Pons (tissue), 1 donor: ENCODE results near the gene ERBB4.
"Not testable (repeated sequence)": the region's sequence is repeated elsewhere in the genome, so short reads cannot be mapped to it uniquely, and the experiment has no call there.

Experiments used
- DNase-seq: peaks from one replicate; pipeline ENCODE4 v3.0.0-alpha.2; 2016; ENCODE audit warnings: low spot score

ERBB4 gene

DNA sequence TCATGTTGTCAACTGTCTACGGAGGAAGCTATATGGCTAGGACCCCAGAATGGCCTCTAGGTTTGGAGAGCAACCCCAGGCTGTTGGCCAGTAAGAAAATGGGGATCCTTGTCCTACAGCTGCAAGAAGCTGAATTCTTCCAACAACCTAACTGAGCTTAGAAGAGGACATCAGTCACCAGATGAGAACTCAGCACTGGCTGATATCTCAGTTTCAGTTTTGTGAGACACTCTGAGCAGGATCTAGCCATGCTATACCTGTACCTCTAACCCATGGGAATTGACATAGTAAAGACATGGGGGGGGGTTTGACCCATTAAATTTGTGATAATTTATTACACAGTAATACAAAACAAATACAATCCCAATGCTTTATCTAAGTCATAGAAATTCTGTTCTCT lies 312.5 kb downstream of the ERBB4 start:
- DNase-seq = no peak

DNA sequence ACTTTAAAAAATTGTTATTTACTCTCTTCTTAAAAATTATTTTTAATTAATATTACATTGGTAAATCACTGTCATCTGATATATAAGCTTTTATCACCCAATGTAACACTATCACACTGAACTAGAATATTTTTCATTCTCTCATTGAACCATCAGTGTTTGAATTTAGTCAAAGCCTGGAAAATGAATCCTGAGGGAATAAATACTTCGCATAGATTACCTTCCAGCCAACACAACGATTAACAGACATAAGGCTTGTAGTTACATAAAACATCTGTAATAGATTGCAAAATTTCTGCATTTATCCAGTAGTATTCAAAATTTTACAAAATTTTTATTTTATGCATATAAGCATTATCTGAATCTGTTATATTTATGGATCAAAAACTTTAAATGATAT lies 314.9 kb downstream of the ERBB4 start:
- no peak for DNase-seq

DNA sequence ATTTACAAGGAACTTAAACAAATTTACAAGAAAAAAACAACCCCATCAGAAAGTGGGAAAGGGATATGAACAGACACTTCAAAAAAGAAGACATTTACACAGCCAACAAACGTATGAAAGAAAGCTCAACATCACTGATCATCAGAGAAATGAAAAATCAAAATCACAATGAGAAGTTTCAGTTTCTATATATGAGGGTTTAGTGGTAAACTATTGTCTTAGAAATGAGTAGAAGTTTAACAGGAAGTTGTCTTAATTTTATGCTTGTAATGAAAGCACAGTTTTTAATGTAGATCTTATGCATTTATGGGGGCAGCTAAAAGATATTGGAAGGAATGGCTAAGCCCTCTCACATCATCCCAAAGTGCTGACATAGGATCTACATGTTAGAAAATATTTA lies 325.4 kb downstream of the ERBB4 start:
- DNase-seq = no peak

DNA sequence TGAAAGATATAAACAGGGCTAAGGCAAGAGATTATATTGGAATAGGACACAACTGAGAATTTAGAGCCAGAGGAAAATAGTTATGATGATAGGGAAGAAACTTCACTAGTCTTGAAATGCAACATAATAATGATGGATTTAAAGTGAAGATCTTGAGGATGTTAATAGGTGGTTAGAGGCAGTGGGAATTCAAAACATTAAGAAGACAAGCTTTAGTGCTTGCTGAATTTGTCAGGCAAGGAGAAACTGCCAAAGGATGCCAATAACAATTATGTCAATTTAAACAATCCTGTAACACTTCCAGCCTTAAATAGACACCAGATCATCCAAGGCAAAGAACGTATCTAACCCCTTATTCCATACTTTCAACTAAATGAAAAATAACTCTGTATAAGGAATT lies 330.1 kb downstream of the ERBB4 start:
- DNase-seq = no peak

- no peak for DNase-seq
These were observed 340.8 kb downstream of the ERBB4 start for GRCh38 chr2:212197776-212198175.

- no peak for DNase-seq
These were observed 343.0 kb downstream of the ERBB4 start for GRCh38 chr2:212195626-212196025.

GRCh38 chr2:212194396-212194795 lies 344.2 kb downstream of the ERBB4 start:
- DNase-seq = no peak

GRCh38 chr2:212193803-212194202 lies 344.8 kb downstream of the ERBB4 start:
- no peak for DNase-seq

DNA sequence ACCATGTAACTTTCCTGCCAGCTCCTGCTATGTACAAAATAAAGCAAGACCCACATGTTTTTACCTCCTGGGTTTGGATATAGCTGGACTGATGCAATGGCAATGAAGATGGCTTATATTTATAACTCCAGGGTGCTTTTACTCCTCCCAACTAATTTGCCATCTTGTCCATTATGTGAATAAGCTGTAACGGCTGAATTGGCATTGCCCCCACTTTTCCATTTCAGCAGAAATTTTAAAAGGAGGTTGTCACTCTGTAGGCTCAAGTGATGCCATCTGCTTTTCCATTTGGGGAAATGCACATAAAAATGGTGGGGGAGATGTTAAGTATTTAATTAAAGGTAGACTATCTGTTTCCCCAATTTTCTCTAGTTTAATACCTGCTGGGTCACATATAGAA lies 345.5 kb downstream of the ERBB4 start:
- DNase-seq = no peak

DNA sequence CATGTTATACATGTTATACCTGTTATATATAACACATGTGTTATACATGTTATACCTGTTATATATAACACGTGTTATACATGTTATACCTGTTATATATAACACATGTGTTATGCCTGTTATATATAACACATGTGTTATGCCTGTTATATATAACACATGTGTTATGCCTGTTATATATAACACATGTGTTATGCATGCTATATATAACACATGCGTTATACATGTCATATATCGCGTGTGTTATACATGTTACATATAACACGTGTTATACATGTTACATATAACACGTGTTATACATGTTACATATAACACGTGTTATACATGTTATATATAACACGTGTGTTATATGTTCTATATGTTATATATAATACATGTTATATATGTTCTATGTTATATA lies 347.2 kb downstream of the ERBB4 start:
- not testable (repeated sequence) for DNase-seq

GRCh38 chr2:212186166-212186565 lies 352.4 kb downstream of the ERBB4 start:
- DNase-seq = no peak

- DNase-seq = no peak
These were observed 357.0 kb downstream of the ERBB4 start for GRCh38 chr2:212181646-212182045.

GRCh38 chr2:212180408-212181083 lies 358.1 kb downstream of the ERBB4 start:
- DNase-seq = no peak

- DNase-seq = no peak
These were observed 360.9 kb downstream of the ERBB4 start for GRCh38 chr2:212177724-212178123.

DNA sequence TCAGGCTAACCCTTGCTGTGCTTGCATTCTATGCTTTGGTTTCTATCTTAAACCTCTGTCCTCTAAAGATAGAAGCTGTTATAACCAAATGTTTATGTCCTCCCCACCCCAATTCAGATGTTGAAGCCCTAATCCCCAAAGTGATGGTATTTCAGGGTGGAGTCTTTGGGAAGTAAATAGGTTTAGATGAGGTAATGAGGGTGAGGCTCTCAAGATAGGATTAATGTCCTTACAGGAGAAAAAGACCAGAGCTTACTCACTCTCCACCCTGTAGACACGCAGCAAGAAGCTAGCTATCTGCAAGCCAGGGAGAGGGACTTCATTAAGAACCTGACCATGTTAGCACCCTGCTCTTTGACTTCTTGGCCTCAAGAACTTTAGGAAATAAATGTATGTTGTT lies 362.5 kb downstream of the ERBB4 start:
- no peak for DNase-seq

- DNase-seq = no peak
These were observed 364.7 kb downstream of the ERBB4 start for GRCh38 chr2:212173756-212174510.

GRCh38 chr2:212173331-212173730 lies 365.3 kb downstream of the ERBB4 start:
- no peak for DNase-seq

- DNase-seq = no peak
These were observed 368.2 kb downstream of the ERBB4 start for GRCh38 chr2:212170382-212170781.

- DNase-seq = no peak
These were observed 380.5 kb downstream of the ERBB4 start for GRCh38 chr2:212158081-212158480.

DNA sequence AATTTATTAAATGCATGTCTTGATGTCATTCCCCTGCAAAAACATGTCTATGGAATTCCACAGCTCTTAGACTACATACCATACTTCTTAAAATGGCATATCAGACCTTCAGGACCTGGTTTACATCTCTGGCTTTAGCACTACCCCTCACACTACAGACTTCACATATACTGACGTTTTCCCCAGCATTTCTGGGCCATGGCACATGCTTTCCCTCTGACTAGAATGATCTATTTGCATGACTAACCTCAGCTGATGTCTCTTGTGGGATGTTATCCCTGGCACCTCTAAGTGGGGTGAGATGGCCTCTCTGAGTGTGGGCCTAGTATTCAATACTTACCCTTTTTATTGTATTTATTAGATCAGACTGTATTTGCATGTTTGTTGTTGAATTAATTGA lies 381.6 kb downstream of the ERBB4 start:
- DNase-seq = no peak

DNA sequence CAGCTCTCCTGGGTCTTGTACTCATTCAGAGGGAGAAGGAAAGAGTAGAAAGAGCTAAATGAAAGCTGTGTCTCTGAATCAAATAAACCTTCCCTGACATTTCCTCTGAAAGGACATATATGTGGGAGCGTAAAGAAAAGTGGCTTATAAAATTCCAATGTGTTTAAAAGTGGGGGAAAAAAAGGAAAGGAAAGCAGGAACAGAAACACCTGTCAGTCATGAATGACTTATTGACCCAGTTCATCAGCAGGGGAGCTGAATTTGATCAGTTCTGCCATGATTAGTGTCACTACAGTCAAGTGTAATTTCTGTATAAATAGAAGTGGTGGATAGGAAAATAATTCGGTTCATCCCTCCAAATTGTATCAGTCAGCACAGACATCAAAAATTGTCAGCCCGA lies 382.5 kb downstream of the ERBB4 start:
- DNase-seq = no peak

DNA sequence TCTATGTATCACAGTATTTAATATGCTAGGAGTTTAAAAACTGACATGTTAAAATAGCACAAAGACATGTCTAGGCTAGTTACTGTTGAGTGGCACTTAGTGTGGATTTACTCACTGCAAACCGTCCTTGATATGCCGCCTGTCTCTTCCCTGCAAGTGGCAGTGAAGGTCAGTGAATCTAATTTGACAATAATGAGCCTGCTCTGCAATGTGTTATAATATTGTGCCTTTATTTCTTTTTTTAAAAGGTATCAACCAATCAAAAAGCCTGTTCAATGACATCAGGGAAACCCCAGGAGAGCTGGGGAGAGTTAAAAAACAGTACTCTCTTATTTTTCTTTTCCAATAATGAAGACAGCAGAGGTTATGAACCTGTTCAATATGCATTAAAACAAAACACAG lies 384.1 kb downstream of the ERBB4 start:
- DNase-seq = no peak

- DNase-seq = no peak
These were observed 384.7 kb downstream of the ERBB4 start for GRCh38 chr2:212153923-212154322.
